Measurements from ENCODE around the gene LRRC8A.
A peak's percentile ranks its signal among the peaks of the same experiment; 100 is the strongest.

Gene LRRC8A

DNA sequence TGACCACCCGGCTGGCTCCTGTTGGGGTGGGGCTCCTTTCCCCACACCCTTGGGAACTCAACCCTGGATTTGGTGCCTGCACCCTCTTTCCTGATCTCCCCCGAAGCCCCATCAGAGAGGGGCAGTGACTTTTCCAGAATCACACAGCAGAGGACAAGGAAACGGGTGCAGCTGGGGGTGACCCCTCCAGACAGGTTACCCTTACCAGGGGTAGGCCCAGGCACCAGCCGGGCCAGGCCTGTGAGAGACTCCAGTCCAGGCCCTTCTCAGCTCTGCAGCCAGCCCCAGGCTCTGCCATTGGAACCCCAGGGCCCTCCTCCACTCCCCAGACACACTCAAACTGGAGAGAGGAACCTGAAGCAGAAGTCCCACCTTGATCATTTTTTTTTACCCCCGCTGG lies 19.9 kb downstream of the LRRC8A start:
- DNase-seq (ENCODE audit: low spot score), result no peak

DNA sequence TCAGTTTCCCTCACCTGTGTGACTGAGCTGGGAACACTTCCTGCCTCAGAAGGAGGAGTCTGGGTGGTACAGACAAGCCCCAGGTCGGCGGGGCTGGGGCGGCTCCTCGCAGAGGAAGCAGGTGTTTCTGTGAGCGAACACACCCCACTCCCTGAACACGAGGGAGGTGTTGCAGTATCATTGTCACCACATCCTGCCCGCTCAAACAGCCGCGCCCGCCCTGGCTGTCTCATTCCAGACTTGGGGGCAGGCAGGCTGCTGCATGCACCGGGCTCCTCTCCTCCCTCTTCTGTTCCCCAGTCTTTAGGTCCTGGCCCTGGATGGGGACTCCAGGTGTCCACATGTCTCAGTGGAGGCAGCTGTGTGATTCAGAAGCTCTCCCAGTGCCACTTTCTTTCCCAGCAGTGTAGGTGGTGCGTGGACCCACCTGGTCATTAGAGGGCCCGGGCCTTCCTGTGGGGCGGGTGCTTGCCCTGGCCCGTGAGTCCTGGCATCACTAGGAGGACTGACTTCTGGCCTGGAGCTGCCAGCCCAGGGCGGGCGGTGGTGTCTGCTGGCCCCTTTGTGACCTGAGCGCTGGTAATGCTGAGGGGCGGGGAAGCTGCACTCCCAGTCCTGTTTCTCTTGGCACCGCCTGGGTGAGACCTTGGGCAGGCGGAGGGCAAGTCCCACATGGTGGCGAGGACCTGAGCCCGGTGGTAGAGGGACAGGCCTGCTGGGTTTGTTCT lies 20.6 kb downstream of the LRRC8A start:
- peak; percentile 41 for DNase-seq (ENCODE audit: low spot score)

DNA sequence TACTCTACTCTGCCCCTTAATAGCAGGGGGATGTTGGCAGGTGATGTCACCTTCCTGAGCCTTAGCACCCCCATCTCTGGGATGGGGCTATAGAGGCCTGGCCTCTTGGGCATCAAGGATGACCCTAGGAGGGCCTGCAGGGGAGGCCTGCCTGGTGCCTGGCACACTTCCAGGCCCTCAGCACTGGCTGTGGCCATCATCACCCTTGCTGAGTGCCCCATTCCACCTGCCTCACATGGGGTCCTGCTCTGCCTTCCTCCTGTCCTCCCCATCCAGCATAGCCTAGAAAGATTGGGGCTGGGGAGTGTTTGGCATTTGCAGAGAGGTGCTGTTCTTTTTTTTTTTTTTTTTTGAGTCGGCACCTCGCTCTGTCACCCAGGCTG lies 21.1 kb downstream of the LRRC8A start:
- no peak for DNase-seq (ENCODE audit: low spot score)

- no peak for DNase-seq (ENCODE audit: low spot score)
Observed at GRCh38 chr9:128903871-128904620, 22.1 kb downstream of the LRRC8A start.

DNA sequence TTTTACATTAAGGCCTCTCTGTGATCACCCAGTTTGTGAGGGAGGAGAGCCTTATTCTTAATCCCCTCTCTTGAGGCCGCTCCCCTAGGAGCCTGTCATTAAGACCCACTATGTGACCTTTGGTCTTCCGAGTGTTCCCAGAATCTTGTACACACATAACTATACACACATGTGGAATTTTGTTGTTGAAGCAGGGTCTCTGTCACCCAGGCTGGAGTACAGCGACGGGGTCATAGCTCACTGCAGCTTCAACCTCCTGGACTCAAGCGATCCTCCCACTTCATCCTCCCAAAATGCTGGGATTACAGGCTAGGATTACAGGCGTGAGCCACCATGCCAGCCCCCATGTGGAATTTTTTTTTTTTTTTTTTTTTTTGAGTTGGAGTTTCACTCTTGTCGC lies 24.0 kb downstream of the LRRC8A start:
- no peak for DNase-seq (ENCODE audit: low spot score)

DNA sequence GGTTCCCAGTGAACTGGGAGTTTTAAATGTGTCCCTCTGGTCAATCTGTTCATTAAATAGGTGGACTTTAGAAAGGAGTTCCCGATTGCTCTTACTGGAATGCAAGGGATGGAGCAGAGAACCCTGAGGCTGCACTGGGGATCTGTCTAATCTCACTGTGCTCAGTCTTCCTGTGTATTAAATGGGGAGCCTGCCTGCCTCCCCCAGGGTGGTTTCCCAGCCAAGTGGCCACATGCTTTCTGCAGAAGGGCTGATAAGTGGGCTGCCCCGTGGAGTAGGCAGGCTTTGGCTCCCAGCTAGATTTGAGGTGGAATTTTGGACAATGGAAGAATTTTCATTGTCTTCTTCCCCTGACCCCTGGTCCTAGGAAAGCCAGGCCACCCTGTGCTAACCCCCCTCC lies 24.8 kb downstream of the LRRC8A start:
- no peak for DNase-seq (ENCODE audit: low spot score)

DNA sequence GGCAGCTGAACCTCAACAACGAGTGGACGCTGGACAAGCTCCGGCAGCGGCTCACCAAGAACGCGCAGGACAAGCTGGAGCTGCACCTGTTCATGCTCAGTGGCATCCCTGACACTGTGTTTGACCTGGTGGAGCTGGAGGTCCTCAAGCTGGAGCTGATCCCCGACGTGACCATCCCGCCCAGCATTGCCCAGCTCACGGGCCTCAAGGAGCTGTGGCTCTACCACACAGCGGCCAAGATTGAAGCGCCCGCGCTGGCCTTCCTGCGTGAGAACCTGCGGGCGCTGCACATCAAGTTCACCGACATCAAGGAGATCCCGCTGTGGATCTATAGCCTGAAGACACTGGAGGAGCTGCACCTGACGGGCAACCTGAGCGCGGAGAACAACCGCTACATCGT lies 26.4 kb downstream of the LRRC8A start:
- no peak for DNase-seq (ENCODE audit: low spot score)

DNA sequence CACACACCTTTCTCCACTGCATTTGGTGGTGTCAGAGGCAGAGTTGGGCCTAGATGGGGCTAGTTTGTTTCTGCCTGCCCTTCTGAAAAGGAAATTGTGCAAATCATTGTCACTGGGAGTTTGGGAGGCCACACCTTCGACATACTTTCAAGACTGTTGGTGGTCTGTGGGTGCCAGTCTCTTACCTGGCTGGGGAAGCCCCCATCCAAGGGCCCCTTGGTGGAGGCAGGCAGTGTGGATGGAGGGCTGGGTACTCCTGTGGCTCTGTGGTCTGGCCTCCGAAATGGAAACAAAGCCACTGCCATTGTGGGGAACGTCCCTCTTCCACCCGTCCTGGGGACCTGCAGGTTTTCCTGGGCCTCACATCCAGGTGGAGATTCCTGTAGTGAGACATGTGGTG lies 27.9 kb downstream of the LRRC8A start:
- no peak for DNase-seq (ENCODE audit: low spot score)

GRCh38 chr9:128910906-128911305 lies 29.0 kb downstream of the LRRC8A start:
- no peak for DNase-seq (ENCODE audit: low spot score)

- no peak for DNase-seq (ENCODE audit: low spot score)
Observed at GRCh38 chr9:128911529-128912035, 29.6 kb downstream of the LRRC8A start.

DNA sequence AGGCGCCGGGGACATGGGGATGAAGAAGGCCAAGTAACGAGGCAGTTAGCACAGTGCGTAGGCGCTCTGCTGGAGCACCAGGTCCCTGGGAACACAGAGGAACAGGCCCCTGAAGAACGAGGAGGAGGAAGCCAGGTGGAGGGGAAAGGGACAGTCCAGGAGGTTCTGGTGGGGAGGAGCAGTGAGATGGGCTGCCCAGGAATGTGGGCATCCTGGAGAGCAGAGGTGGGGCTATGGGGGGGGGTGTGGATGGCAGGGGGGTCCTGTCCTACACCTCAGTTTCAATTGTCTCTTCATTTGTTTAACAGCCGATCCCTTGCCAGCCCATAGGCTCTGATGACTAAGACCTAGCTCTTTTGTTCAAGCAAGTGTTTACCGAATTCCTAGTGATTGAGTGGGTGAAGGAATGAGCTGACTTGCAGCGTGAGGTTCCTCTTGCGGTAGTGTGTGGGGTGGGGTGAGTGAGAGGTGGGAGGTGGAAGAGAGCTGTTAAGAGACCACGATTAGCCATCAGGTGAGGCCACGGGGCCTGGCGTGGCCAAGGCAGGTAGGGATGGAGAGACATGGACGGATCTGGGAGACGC lies 30.4 kb downstream of the LRRC8A start:
- no peak for DNase-seq (ENCODE audit: low spot score)

DNA sequence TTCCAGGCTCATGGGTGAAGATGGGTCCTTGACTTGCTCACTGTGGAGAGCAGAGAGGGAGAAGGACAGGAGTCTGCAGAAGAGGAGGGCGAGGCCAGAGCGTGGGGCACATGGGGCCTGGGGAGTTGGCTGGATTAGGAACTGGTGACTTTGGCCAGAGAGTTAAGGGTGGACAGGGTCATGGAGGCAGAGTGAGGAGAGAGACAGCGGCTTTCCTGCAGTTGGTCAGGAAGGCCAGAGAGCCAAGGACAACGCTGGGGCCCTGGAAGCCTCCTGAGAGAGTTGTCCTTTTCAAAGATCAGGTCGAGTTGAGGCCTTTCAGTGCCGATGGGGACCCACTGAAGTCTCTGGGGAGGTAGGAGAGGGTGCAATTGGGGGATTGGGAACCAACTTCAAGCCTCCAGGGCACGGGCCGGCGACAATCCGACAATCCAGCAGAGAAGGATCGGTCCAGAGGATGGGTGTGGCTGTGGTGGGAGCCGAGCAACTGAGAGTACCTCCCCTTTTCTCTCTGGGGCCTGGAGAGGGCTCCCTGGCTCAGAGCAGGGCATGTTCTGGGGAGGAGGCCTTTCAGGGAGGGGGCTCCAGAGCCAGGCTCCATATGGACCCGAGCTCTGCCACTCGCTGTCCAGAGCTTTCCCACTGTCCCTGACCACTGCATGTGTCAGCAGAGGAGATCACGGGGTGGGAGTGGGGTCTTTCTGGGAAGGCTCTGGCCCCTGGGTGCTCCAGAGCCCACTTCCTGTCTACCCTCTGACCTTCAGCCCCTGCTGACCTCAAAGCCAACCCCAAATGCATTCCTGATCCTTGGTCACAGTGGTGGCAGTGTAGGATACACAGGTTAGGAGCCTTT lies 31.3 kb downstream of the LRRC8A start:
- no peak for DNase-seq (ENCODE audit: low spot score)

GRCh38 chr9:128913995-128914772 lies 32.3 kb downstream of the LRRC8A start:
- DNase-seq (ENCODE audit: low spot score), result no peak

GRCh38 chr9:128916204-128916603 lies 34.3 kb downstream of the LRRC8A start:
- no peak for DNase-seq (ENCODE audit: low spot score)

DNA sequence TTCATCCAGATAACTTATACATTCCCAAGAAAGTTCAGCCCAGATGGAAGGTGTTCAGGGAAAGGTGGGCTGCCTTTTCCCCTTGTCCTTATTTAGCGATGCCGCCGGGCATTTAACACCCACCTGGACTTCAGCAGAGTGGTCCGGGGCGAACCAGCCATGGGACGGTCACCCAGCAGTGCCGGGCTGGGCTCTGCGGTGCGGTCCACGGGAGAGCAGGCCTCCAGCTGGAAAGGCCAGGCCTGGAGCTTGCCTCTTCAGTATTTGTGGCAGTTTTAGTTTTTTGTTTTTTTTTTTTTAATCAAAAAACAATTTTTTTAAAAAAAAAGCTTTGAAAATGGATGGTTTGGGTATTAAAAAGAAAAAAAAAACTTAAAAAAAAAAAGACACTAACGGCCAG lies 34.8 kb downstream of the LRRC8A start:
- no peak for DNase-seq (ENCODE audit: low spot score)

DNA sequence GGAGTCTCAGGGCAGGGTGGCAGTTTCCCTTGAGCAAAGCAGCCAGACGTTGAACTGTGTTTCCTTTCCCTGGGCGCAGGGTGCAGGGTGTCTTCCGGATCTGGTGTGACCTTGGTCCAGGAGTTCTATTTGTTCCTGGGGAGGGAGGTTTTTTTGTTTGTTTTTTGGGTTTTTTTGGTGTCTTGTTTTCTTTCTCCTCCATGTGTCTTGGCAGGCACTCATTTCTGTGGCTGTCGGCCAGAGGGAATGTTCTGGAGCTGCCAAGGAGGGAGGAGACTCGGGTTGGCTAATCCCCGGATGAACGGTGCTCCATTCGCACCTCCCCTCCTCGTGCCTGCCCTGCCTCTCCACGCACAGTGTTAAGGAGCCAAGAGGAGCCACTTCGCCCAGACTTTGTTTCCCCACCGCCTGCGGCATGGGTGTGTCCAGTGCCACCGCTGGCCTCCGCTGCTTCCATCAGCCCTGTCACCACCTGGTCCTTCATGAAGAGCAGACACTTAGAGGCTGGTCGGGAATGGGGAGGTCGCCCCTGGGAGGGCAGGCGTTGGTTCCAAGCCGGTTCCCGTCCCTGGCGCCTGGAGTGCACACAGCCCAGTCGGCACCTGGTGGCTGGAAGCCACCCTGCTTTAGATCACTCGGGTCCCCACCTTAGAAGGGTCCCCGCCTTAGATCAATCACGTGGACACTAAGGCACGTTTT lies 35.4 kb downstream of the LRRC8A start:
- no peak for DNase-seq (ENCODE audit: low spot score)

GRCh38 chr9:128918921-128919320 lies 37.0 kb downstream of the LRRC8A start:
- no peak for DNase-seq (ENCODE audit: low spot score)

- no peak for DNase-seq (ENCODE audit: low spot score)
Observed at GRCh38 chr9:128919402-128920089, 37.6 kb downstream of the LRRC8A start.

- DNase-seq (ENCODE audit: low spot score), result no peak
Observed at GRCh38 chr9:128920381-128921058, 38.6 kb downstream of the LRRC8A start, which contains the start of gene PHYHD1. Gene PHYHD1 (plus strand): TSS chr9:128920982. CDS start chr9:128922324, 1,342 bp downstream.
